PC-9 (cell line): ENCODE data around the gene FAM3D.

Experiments used
- CTCF ChIP-seq: fragments of 200-600 bp; sonication (generic); conservative IDR thresholded peaks from 2 replicates; pipeline ENCODE4 v1.6.1; 2017; ENCODE audit warnings: mixed run types, antibody characterized with exemption, mild to moderate bottlenecking, moderate library complexity
- EZH2 ChIP-seq: fragments of 200-600 bp; sonication (generic); IDR thresholded peaks from 2 replicates; pipeline ENCODE4 v1.8.0; 2017; ENCODE audit warnings: antibody characterized with exemption, low read depth

- no peak for TF ChIP-seq CTCF
- TF ChIP-seq EZH2 = no peak
Measured at GRCh38 chr3:58667704-58668103, 1.1 kb upstream of the FAM3D start.
